Kidney epithelial cell (primary cell): ENCODE results near the gene COX17. TPM values are rescaled to one million over a fixed set of nuclear protein-coding genes. Genes with fewer than 3 reads are reported as not detected.
"Not testable (repeated sequence)": the region's sequence is repeated elsewhere in the genome, so short reads cannot be mapped to it uniquely, and the experiment has no call there.

Experiments used
- DNase-seq: peaks from one replicate; pipeline ENCODE4 v3.0.0-alpha.2; 2010; ENCODE audit warnings: low read depth
- H3K27me3 ChIP-seq: 2 replicates; pipeline ENCODE4 v1.6.0; 2011; ENCODE audit warnings: low read length; ENCODE audit not compliant: control insufficient read depth, insufficient read depth
- H3K36me3 ChIP-seq: 2 replicates; pipeline ENCODE4 v1.5.1; 2011; ENCODE audit warnings: low read length; ENCODE audit not compliant: control insufficient read depth, insufficient read depth
- H3K4me3 ChIP-seq: 2 replicates; pipeline ENCODE4 v1.5.1; 2011; ENCODE audit warnings: low read depth, mild to moderate bottlenecking, control low read depth, low read length
- CTCF ChIP-seq: IDR thresholded peaks from 2 replicates; pipeline ENCODE4 v1.5.1; 2011; ENCODE audit warnings: mild to moderate bottlenecking, moderate library complexity, low read length, control low read depth, inconsistent platforms; ENCODE audit not compliant: insufficient read depth, poor library complexity, severe bottlenecking
- total RNA-seq: library from RNA; depleted of rRNA; stranded (reverse); fragments of >200 nt; gene quantifications from 2 replicates; pipeline ENCODE4 v1.2.3, GENCODE V29; 2015

Gene COX17
- total RNA-seq, 1 donor from 2014 or later = 27.4 TPM

- no peak for TF ChIP-seq CTCF
- DNase-seq = no peak
- no peak overlapping the region for H3K4me3 ChIP-seq
- H3K36me3 ChIP-seq = no peaks in the 10 kb centered on the region
- no peaks in the 10 kb centered on the region for H3K27me3 ChIP-seq
These were observed 18.3 kb upstream of the COX17 start for GRCh38 chr3:119695480-119695879.

GRCh38 chr3:119690043-119690656 is 12.9 kb upstream of the COX17 start:
- TF ChIP-seq CTCF = peak; percentile 56
- Histone ChIP-seq H3K27me3 (no peaks in the 10 kb centered on the region), H3K36me3 (no peaks in the 10 kb centered on the region), H3K4me3 (no peak overlapping the region)
- no peak for DNase-seq

DNA sequence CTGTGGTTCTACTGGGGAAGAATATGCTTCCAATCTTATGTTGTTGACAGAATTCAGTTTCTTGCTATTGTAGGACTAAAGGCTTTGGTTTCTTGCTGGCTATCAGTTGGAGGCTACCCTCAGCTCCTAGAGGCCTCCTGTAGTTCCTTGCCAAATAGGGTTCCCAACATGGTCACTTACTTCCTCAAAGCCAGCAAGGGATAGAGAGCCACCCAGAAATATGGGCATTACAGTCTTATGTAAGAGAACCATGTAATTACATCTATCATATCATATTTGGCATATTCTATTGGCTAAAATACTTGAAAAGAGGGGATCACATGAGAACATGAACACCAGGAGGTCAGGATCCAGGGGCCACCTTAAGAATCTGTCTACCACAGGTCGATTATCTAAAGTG is 6.2 kb upstream of the COX17 start:
- no peak for DNase-seq
- Histone ChIP-seq H3K4me3 (no peak overlapping the region), H3K27me3 (no peaks in the 10 kb centered on the region), H3K36me3 (no peaks in the 10 kb centered on the region)
- no peak for TF ChIP-seq CTCF

- no peaks in the 10 kb centered on the region for H3K27me3 ChIP-seq
- peak; percentile 53 for TF ChIP-seq CTCF
- no peak for DNase-seq
- H3K4me3 ChIP-seq = no peak overlapping the region
- no peaks in the 10 kb centered on the region for H3K36me3 ChIP-seq
These were observed 4.1 kb upstream of the COX17 start for GRCh38 chr3:119681279-119681678.

- Histone ChIP-seq H3K27me3 (no peaks in the 10 kb centered on the region), H3K4me3 (no peak overlapping the region), H3K36me3 (no peaks in the 10 kb centered on the region)
- TF ChIP-seq CTCF = no peak
- DNase-seq = no peak
These were observed 2.7 kb upstream of the COX17 start for GRCh38 chr3:119679874-119680273.

DNA sequence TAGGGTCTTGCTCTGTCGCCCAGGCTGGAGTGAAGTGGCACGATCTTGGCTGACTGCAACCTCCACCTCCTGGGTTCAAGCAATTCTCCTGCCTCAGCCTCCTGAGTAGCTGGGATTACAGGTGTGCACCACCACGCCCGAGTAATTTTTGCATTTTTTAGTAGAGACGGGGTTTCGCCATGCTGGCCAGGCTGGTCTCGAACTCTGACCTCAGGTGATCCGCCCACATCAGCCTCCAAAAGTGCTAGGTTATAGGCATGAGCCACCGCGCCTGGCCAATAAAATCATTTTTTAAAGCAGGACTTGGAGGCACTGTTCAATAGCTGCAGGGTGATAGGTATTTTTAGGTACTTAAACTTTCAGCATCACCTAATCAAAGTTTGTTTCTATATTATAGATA is 1.0 kb upstream of the COX17 start:
- not testable (repeated sequence) for H3K27me3 ChIP-seq, DNase-seq, H3K4me3 ChIP-seq, H3K36me3 ChIP-seq
